Progenitor cell of endocrine pancreas (in vitro differentiated cells): ENCODE measurements around the gene TMSB10. TPM values are rescaled to one million over a fixed set of nuclear protein-coding genes. Genes with fewer than 3 reads are reported as not detected.

Experiments used
- DNase-seq: peaks from one replicate; pipeline ENCODE4 v3.0.0; 2021; ENCODE audit warnings: low spot score; ENCODE audit not compliant: unreplicated experiment
- H3K27ac Mint-ChIP-seq: 2 replicates; pipeline ENCODE4 v1.8.0; 2021; ENCODE audit warnings: mild to moderate bottlenecking, moderate library complexity, mixed read lengths
- H3K27me3 Mint-ChIP-seq: 2 replicates; pipeline ENCODE4 v1.8.0; 2021; ENCODE audit warnings: mixed read lengths
- H3K36me3 Mint-ChIP-seq: 2 replicates; pipeline ENCODE4 v1.8.0; 2022; ENCODE audit warnings: mixed read lengths; ENCODE audit not compliant: insufficient read depth
- H3K4me1 Mint-ChIP-seq: 2 replicates; pipeline ENCODE4 v1.8.0; 2021; ENCODE audit warnings: low read depth, mixed read lengths
- H3K4me3 Mint-ChIP-seq: 2 replicates; pipeline ENCODE4 v1.8.0; 2021; ENCODE audit warnings: low read depth, mild to moderate bottlenecking, moderate library complexity, mixed read lengths
- H3K9me3 Mint-ChIP-seq: 2 replicates; pipeline ENCODE4 v1.8.0; 2021; ENCODE audit warnings: low read depth, mixed read lengths
- CTCF ChIP-seq: fragments of 200-600 bp; sonication (generic); IDR thresholded peaks from one replicate; pipeline ENCODE4 v1.5.0; 2021; ENCODE audit warnings: antibody characterized with exemption, mild to moderate bottlenecking; ENCODE audit not compliant: unreplicated experiment
- long read RNA-seq: library from polyadenylated mRNA; unstranded; transcript quantifications from one replicate; pipeline ENCODE4 v2.0.0, GENCODE V29; 2020
- total RNA-seq: library from RNA; stranded (reverse); gene quantifications from 2 replicates; pipeline ENCODE4 v1.2.1, GENCODE V29; 2021

The TMSB10 gene
- 2,013 and 2,136 TPM in 2 replicates for total RNA-seq
- long read RNA-seq, transcript TMSB10-201 (3 exons, 496 nt) = major isoform, 1,564 of 1,595 reads
- long read RNA-seq, partial matches to known transcripts = 21 of 1,595 reads
- long read RNA-seq, other reads (novel, unspliced or antisense) = 10 of 1,595 reads

GRCh38 chr2:84905181-84906107 is at the start of gene TMSB10:
TSS of gene TMSB10 (plus strand) at chr2:84905656.
- Mint-ChIP-seq H3K4me1 (peaks cover 17% of the 10 kb centered on the region), H3K36me3 (peaks cover 32% of the 10 kb centered on the region), H3K27me3 (peaks cover 24% of the 10 kb centered on the region), H3K27ac (peak within 1 kb of the TSS; percentile 95), H3K4me3 (peak within 1 kb of the TSS; percentile 97), H3K9me3 (peaks cover 13% of the 10 kb centered on the region)
- peak; percentile 30 for TF ChIP-seq CTCF
- DNase-seq = peak; percentile 81

GRCh38 chr2:84855731-84856130 is 49.7 kb upstream of the TMSB10 start:
- no peak for DNase-seq
- TF ChIP-seq CTCF = no peak
- Mint-ChIP-seq H3K27me3 (peaks cover 15% of the 10 kb centered on the region), H3K4me1 (no peaks in the 10 kb centered on the region), H3K4me3 (no peak overlapping the region), H3K9me3 (no peaks in the 10 kb centered on the region), H3K36me3 (no peaks in the 10 kb centered on the region), H3K27ac (no peak overlapping the region)

GRCh38 chr2:84856787-84857186 is 48.7 kb upstream of the TMSB10 start:
- Mint-ChIP-seq H3K27ac (no peak overlapping the region), H3K27me3 (peaks cover 15% of the 10 kb centered on the region), H3K36me3 (no peaks in the 10 kb centered on the region), H3K4me3 (no peak overlapping the region), H3K9me3 (no peaks in the 10 kb centered on the region), H3K4me1 (no peaks in the 10 kb centered on the region)
- no peak for DNase-seq
- TF ChIP-seq CTCF = no peak

GRCh38 chr2:84857566-84857965 is 47.9 kb upstream of the TMSB10 start:
- TF ChIP-seq CTCF = no peak
- no peak overlapping the region for H3K4me3 Mint-ChIP-seq
- no peaks in the 10 kb centered on the region for H3K4me1 Mint-ChIP-seq
- H3K27me3 Mint-ChIP-seq = peaks cover 15% of the 10 kb centered on the region
- H3K27ac Mint-ChIP-seq = no peak overlapping the region
- DNase-seq = no peak
- no peaks in the 10 kb centered on the region for H3K36me3 Mint-ChIP-seq
- H3K9me3 Mint-ChIP-seq = no peaks in the 10 kb centered on the region

- Mint-ChIP-seq H3K27ac (no peak overlapping the region), H3K27me3 (peaks cover 15% of the 10 kb centered on the region), H3K4me1 (no peaks in the 10 kb centered on the region), H3K4me3 (no peak overlapping the region), H3K36me3 (no peaks in the 10 kb centered on the region), H3K9me3 (no peaks in the 10 kb centered on the region)
- no peak for TF ChIP-seq CTCF
- no peak for DNase-seq
Observed at GRCh38 chr2:84858123-84858522, 47.3 kb upstream of the TMSB10 start.
